GM21367 (cell line): ENCODE results near the gene SCYGR3.

Experiments
- ATAC-seq: cut with Tn5 transposase; IDR thresholded peaks from one replicate; pipeline ENCODE4 v1.9.1; 2021; ENCODE audit not compliant: unreplicated experiment

Gene SCYGR3, protein sequence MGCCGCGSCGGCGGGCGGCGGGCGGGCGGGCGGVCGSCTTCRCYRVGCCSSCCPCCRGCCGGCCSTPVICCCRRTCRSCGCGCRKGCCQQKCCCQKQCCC

GRCh38 chr2:227614740-227615139, at the start of gene SCYGR3:
SCYGR3 (minus strand) TSS chr2:227614840; CDS start chr2:227614840, 0 bp downstream.
- ATAC-seq: no peak

DNA sequence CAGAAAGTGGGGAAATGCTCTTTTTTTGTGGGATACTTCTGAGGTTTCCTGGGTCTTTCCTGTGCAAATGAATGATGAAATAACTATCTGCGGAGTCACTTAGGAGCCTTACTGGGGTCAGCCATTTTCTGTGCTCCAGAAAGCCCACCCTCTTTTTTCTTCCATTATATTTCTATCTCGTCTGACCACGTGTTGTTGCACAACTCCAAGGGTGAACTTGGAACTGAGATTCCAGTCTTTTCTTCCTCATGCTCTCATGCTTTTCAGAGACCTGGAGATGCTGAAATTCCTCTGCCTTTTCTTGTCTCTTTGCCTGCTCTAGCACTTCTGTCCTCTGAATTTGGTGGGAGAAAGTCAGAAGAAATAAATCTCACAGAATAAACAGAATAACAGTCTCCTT, 47.2 kb upstream of the SCYGR3 start:
- ATAC-seq: no peak

DNA sequence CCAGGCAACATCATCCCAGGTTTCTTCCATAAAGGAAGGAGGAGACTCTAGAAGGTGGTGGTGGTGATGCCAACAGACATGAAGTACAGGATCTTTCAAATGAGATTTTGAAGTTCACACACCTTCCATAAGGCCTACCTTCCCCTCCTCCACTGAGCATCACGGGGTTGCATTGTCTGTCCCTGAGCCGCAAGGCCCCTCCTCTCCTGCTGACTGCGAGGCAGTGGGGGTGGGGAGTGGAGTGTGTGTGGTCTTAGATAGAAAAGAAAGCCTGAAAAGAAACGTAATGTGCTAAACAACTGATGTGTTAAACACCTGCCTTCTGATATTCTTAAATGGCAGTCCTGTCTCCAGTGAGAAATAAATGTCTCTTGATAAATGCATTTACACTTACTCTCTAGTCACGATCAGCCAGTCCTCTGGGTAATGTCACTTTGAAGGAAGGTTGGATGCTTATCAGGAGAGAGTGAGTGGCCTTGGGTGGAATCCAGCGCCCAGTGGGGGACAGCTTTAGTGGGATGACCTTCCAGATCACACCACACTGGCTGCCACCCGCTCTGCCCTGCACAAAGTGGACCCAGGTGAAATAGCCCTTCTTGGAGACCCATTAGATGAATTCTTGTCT, 46.5 kb upstream of the SCYGR3 start:
- ATAC-seq: no peak

DNA sequence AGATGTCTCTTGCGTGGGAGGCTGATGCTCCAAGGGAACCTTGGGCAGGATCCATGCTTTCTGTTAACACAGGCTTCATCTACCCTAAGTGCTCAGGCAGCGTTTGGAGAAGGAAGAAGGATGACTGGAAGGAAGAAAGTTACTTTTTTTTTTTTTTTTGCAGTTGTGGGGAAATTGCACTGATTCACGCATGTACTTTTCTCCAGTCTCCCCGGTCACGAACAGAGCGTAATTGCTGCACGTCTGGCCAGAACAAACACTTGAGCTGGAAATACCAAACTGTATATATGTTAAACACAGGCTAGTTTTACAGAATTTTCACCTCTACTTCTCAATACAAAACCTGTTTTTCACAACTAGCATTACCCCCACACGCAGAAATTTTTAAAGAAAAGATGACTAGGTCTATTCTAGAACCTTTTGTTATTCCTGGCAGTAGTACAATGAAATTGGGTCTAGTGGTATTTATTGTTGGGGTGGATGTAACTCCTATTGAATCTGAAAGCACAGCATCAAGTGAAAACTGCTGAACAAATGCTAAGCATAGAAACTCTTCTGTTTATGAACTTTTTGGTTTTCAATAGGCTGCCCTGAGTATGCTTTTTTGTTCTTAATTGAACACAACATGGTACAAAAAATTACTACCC, 42.7 kb upstream of the SCYGR3 start:
- ATAC-seq: no peak

GRCh38 chr2:227655454-227655853, 40.8 kb upstream of the SCYGR3 start:
- ATAC-seq: no peak

DNA sequence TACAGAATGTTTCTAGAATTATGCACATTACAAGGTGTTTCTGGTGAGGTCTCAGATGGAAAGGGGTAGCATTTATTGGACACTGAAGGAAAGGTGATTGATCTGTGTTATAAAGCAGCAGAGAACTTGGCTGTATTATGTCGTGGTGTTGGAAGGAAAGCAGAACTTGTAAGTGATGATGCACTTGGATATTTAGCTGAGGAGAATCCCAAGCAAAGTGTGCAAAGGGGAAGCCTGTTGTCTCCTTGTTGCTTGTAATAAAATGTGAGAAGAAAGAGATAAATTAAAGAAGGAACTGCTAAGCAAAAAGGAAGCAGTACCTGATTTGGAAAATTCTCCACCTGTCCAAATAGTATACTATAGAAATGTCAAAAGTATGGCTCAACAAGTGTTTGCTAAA, 39.8 kb upstream of the SCYGR3 start:
- no peak for ATAC-seq

DNA sequence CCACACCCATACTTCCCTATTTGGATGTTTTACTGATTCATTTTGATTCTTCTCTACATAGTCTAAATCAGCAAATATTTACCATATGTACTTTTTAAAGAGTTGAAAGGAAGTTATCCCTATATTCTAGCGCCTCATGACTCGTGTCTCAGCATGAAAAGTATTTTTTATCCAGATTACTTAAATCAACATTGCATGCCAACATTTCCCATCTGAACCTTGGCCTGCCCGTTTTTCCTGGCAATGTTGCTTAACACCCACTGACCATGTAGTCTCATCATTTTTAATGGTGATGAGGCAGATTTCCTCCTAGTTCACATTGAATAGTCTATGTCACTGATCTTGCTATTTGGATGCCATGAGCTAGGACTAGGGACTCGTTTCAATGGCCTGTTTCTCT, 38.8 kb upstream of the SCYGR3 start:
- ATAC-seq: no peak

DNA sequence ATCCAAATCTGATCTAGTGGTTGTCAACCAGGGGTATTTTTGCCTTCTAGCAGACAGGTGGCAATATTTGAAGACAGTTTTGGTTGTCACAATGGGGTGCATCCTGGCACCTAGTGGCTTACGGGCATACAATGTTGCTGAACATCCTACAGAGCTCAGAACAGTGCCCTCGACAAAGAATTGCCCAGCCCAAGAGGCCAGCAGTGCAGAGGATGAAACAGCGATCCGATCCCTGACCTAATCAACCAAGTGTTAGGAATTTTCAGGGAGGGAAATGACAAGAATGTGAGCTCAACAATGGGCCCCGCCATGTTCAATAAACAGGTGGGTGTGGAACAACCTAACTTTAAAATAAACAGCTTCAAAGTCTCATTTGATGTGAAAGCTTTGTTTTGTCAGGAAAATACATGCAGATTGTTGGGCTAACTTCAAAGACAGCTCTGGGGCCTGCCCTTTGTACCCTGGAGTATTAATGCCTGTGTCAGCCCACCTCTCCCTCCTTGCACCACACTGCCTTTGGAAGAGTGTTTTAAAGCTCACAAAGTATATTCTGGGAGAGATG, 29.4 kb upstream of the SCYGR3 start:
- no peak for ATAC-seq

DNA sequence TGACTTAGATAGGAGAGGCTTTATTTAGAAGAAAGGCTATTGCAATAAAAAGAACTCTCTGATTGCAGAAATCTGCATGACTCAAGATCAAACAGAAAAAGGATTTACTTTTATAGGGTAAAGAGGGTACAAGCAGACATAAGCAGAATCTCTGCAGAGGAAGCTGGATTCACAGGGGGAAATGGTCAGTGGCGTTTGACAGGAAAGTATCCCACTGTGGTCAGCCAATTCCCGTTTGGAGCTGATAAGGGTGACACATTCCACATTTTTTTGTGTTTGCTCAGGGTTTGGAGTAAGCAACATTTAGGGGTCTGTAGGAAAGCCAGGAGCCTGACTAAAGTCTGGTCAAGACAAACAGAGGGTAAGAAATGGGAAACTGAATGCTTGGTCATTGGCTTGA, 28.0 kb upstream of the SCYGR3 start:
- no peak for ATAC-seq

DNA sequence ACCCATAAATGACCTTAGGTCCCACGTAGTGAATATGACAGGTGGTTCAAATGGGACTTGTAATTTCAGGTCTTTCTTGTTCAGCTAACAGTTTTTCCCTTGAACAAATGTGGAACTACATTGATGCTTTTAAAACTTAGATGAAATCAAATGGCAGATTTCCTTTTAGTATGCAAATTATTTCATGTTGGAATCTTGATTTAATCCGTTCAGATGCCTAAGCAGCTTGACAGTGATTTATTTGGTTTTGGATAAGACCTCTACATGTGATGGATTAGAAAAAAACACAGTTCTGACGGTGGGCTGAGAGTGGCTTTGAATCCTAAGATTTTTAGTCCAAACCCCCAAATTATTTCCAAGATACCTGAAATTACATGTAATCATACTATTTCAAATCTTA, 19.6 kb upstream of the SCYGR3 start:
- ATAC-seq: no peak

GRCh38 chr2:227632827-227633226, 18.2 kb upstream of the SCYGR3 start:
- no peak for ATAC-seq

- no peak for ATAC-seq
These were observed 15.7 kb upstream of the SCYGR3 start for GRCh38 chr2:227630322-227630721.

DNA sequence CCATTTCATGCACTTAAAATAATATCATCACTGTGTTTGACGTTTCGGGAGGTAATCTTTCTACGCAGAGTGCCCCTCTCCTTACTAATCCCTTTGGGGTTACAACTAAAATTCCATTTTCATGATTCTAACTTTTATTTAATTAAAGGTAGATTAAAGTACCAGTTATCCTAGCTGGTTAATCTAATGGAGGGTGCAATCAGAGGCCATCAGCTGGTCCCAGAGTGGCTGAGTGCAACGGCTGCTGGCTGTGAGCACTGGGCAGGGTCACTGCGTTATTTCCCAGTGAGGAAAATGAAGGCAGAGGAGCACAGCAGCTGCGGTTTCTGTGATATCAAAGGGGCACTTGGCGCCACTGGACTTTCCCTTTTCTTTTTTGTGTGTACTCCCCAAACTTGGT, 14.8 kb upstream of the SCYGR3 start:
- no peak for ATAC-seq

DNA sequence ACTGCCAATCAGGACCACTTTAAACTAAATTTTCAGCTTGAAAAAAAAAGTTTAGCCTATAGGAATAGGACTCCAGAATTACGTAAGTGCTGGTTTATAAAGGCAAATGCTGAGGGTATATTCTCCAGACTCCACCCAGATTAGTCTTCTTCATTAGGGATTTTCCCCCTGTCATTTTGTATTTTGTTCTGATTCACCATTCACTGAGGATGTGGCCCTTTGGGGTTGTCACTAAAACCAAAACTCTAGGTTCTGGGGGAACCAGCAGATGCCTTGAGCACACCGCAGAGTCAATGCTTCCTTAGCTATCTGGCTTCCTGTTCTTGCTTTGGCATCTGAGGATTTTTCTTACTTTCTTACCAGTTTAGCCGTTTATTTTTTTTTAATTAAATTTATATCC, 13.1 kb upstream of the SCYGR3 start:
- peak; percentile 98 for ATAC-seq

DNA sequence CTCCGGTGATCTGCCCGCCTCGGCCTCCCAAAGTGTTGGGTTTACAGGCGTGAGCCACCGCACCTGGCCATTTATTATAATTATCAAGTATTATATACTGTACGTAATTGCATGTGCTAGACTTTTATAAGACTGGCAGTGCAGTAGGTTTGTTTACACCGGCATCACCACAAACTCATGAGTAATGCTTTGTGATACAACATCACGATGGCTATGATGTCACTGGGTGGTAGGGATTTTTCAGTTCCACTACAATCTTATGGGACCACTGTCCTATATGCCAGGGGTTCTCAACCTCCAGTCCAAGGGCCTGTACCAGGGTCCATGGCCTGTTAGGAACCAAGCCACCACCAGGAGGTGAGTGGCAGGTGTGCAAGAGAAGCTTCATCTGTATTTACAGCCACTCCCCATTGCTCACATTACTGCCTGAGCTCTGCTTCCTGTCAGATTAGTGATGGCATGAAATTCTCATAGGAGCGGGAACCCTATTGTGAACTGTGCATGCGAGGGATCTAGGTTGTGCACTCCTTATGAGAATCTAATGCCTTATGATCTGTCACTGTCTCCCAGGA, 12.0 kb upstream of the SCYGR3 start:
- ATAC-seq: no peak

GRCh38 chr2:227625420-227625819, 10.8 kb upstream of the SCYGR3 start:
- ATAC-seq: no peak

- no peak for ATAC-seq
These were observed 8.6 kb upstream of the SCYGR3 start for GRCh38 chr2:227623226-227623625.

DNA sequence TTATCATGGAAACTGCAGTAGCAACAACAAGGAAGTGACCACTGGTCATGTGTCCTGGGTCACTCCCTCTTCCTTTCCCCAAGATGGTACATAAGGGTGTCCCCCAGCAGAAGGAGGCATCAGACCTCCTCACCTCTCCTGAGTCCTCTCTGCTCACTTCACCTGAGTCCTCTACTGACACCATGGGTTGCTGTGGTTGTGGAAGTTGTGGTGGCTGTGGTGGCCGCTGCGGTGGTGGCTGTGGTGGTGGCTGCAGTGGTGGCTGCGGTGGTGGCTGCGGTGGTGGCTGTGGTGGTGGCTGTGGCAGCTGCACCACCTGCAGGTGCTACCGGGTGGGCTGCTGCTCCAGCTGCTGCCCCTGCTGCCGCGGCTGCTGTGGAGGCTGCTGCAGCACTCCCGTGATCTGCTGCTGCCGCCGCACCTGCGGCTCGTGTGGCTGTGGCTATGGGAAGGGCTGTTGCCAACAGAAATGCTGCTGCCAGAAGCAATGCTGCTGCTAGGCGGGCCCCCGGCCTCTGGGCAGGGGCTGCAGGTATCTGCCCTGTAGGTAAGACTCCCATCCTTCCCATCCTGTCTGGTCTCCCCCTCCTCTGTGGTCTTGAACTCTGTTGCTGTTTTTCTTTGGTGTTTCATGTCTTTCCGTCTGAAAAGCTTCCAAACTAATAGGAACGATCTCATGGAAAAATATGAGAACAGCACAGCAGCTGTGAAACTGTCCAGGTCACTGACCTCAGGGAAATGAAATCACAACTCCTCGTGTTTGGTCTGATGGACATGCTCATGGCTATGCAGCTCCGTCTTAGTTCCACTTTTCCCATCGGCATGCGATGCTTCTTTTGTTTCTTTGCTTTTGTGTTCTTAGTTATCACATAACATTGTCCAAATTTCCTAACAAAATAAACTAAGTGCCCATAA, 2.9 kb upstream of the SCYGR3 start, which contains the start of gene SCYGR4:
Gene SCYGR4 (plus strand): TSS at position 183 of the 915 bp plus-strand sequence. CDS start 0 bp downstream, at position 183.
- no peak for ATAC-seq

DNA sequence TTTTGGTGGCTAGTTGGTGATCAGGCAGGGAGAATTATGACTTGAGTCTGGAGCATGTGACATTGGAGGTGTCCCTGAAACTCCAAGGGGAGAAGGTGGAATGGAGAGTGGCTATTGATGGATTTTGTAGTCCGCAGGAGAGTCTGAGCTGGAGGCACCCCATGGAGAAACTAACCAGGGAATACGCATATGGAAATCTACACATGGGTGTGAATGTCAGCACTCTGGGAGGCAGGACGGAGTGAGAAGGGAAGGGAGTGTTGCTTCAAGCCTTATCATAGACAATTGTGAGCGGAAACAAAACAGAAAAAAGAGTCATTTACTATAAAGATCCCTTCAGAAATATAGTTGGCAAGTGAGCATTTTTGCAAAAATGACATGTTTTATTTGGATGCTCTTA, 2.0 kb upstream of the SCYGR3 start:
- no peak for ATAC-seq

- no peak for ATAC-seq
These were observed 1.3 kb upstream of the SCYGR3 start for GRCh38 chr2:227615906-227616305.

DNA sequence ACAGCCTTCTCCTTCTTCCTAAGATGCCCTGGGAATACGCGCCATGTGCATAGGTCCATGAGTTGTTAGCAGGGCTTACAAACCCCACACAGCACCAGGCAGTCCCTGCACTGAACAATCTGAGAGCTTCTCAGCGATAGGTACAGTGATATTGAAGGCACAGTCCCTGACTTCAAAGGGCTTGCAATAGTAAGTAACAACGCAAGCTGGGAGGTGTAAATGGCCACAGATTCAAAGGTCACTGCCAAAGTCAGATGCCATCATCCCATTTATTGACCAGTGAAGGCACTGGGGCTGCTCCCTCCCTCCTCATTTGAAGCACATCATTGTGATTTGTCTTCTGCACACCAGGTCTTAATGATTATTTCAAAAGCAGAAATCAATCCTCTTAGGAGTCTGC, 541 bp upstream of the SCYGR3 start:
- no peak for ATAC-seq
